ENCODE data around the gene SLC2A1.

Gene SLC2A1

DNA sequence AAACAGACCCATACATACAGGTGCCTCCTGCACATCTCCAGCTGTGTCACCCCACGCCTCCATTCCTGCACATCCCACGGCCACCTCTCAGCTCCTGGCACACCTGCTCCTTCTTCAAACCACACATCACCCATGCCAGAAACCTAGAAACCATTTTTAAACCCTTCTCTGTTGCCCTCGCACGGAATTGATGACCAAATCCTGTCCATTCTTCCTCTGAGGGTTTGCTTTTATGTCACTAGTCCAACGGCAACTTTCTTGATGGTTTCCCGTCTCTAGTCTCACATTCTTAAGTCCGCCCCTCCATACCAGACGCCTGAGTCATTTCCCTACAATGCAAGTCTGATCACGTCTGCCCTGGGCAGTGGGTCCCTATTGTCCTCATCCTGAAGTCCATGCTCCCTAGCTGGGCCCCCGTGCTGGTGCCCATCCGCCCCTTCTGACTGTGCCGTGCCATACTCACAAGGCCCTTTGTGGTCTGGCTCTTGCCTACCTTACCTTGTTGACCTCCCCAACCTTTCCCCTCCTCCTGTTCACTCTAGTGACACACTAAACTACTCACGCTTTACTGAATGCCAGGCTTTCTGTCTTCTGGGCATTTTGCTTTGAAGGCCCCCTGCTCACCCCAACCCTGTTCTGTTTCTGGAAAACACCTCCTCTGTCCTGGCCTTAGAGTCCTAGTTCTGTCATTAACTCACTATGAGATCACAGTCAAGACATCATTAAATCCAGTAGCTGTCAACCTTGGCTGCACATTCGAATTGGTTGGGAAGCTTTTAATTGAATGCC is 17.6 kb downstream of the SLC2A1 start:
- no peak for DNase-seq

DNA sequence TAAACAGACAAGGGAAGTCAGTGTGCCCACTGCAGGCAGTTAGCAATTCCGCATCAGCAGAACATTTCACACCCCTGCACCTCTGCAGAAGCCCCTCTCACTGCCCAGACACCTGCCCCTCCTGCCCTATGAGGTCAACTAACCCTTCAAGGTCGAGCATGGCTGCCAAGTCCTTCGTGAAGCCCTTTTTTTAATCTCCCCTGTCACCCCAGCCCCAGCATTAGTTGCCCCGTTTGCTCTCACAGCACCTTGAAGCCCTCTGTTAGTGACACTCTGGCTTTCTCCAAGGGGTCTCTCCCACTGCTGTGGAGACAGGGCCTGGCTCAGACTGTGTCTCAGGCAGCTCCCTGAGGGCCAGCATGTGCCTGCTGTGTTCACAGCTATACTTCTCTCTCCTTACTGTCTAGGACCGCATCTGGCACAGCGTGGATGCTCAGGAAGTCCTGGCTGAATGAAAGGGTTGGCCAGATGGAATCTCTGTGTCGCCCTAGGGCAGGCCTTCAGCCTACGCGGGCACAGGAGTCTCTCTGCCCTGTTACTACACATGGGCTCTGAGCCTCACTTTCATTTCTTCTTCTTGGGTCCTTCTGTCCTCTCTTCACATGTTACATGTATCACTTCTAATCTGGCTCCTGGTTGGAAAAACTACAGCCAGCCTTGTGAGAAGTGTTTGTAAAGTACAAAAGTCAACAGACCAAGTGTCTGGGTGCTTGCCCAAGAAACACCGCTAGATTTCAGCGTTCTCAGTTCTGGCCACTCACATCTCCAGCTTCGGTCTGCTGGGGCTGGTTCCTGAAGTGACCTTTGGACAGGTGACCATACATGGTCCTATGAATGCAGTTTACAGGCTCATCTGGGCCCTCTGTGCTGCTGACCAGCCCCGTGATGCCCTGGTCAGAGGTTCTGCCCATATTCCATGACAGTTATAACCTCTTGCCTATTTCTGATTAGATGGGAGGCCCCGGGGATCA is 19.7 kb downstream of the SLC2A1 start:
- no peak for DNase-seq

DNA sequence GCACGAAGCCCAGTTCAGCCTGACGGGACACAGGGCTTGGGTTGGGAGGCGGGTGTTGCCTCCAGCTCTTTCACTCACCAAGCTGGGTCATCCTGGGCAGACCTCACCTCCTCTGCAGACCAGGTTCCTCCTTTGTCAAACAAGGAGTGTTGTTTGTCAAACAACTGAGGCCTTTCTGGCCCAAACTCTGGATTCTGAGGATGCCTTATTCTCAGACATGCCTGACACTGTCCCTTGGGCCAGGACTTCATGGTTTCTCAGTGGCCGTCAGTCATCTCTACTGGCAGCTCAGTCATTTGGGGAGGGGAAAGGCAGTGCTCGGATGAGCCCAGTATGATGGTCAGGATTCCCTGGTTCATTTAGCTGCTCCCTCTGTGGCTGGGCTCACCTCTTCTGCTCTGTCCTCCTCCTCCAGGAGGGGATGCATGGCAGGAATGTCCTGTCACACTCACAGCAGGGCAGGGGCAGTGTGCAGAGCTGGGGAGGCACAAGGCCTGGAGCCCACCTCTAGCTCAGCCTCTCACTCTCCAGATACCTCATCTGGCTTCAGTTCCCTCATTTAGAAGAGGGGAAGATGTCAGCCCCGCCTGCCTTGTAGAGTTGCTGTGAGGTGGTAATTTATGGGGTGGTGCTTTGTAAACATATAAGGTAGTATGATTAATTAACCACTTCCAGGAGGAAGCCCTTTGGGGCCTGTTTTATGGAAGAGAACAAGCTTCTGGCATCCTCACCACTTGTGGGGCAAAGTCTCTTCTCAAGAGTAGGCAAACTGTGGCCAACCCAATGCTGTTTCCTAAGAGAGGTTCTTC is 20.6 kb downstream of the SLC2A1 start:
- no peak for DNase-seq

DNA sequence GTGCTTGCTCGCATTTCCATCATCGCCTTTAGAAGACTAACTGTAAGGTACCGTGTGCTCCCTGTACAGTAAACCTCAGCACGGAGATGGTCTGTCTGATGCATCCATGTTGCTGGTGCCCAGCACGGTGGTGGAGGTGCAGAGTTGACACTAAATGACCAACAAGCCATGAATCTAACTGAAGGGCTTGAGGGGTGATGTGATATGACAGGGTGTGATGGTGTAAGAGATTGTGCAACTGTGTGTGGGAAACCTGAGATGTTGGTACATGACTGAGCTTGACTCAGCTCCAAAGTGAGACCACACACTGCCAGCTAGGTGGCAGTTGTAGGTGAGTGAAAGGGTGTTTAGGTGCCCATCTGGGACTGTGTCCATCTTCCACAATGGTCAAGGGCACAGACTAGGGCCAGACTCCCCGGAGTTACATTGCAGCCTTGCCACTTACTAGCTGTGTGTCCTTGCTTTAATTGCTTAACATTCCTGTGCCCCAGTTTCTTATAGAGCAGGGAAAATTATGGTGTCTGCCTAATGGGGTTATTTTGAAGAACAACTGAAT is 21.4 kb downstream of the SLC2A1 start:
- no peak for DNase-seq

DNA sequence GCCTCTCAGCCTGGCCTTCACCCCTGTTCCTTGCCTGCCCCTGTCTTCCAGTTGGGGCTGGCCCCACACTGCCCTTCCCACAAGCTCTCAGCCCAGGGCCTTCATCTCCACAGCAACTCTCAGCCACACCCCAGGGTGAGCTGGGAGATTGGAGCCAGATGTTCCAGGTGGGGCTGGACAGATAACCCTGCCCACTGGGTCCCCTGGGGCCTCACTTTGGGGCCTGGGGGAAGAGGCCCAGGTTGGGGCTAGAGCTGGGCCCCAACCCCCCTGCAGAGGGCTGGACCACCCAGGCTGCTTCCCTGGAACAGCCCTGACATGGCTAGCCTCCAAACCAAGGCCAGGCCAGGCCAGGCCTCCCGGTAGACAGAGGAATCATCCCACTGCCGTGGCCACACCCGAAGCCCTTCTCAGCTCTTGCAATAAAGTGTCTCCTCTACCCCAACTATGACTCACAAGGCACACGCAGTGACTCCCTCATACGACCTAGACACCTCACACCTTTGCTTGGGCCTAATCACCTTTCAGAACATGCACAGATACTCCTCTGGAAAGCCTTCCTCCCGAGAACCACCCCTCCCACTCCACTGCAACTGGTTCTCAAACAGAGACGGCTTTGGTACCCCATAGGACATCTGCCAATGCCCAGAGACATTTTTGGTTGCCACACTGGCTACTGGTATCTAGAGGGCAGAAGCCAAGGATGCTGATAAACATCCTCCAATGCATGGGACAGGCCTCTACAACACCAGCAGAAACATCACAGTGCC is 22.2 kb downstream of the SLC2A1 start:
- peak; percentile 65 for DNase-seq

DNA sequence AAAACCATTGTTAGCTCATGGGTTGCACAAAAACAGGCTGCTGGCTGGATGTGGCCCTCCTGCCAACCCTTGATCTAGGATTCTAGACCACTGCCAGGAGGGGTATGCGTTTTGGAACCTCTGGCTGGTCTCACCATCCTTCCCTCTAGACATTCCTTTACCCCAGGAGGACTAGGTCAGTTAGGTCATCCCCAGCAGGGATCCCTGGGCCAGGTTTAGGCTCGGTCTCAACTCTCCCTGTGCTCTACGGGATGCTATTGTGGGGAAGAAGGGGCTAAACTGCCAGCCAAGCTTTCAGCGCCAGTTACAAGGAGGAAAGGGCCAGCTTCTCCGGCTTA is 22.7 kb downstream of the SLC2A1 start:
- DNase-seq: peak; percentile 54

DNA sequence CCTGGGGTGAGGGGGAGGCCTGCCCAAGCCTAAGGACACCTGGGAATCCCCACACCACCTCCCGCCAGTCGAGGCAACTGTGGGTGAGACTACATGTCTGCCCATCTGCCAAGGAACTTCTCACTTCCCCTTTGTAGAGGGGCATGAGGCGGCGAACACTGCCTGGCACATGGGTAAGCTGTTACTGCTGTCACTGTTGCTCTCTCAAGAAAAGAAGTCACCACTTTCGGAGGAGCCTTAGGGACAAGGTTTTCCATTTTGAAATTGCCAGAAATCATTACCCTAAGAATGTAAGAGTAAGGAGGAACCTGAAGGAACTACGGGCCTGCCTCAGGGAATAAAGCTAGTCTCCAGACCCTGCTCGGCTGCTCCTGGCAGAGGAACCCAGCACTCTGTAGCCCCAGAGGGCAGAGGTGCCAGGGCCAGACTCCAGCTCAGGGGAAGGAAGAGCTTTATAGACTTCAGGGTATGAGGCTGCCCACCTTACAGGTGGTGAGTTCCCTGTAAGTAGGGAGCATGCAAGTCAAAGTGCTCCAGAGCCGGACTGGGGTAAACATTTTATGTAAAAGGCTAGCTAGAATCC is 23.3 kb downstream of the SLC2A1 start:
- peak; percentile 57 for DNase-seq

DNA sequence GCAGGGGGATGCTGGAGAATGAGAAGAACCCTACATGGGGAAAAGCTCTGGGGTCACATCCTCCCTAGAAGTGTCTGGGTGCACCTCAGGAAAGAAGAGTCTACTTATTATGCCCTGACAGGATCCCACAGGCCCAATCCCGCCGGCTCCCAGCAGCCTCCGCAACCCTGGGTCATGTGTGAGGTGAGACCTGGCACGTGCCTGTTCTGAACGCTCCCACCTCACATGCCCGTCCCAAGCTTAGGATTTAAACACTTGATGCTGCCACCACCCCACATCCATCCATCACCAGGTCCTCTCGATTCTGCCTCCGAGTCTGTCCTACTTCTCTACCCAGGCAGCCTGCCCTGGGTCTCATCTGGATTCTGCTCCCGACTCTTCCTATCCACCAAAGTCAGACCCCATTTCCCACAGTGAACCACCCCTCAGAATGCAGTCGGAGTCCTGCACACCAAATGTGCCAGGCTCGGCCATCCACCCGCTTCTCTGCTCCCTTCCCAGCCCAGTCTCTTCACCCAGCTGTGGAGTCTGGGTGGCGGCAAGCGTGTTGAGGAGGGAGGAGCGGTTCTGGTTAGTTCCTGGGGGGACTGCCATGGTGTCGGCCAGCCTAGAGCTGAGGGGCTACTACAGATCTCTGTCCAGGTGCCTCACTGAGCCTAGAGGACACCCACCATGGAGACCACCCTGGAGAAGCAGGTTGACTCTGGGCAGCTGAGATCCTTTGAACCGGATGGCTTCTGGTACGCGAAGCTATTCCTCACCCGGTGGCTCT is 23.9 kb downstream of the SLC2A1 start:
- peak; percentile 53 for DNase-seq

DNA sequence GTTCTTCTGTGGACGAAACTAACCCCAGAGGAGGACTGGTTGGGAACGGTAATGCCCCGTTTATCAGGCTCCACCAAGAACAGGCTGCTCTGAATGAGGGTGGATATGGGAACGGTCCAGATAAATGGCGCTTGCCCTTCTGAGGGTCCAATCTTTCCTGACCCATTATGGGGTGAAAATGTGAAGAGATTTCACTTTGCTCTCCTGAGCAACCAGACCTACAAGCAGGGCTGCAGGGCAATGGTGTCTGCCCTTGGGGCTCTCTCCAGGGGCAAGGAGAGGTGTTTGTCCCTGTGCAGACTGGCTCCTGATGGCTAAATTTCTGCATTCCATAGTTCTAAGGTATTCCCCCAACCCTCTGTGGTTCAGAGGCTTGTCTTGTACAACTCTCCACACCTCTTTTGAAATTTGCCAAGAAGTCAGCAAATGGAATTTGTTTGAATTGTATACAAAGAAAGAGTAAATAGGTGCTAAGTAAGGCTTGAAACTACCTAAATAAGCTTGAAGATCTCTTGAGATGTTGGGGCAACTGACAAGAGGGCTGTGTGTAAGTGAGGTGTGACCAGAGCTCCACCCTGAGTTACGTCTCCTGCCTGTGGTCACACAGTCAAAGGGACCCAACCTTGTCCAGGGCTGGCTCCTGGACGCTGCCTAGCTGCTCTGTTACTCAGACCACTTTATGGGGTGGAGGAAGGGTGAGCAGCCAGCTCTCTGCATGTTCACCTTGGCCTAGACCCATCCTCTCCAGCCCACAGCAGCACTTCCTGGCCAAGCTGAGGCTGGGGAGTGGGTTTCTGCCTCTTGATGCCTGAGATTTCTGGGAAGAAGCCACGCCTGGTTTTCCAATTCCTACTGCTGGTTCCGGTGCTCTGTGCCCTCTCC is 24.8 kb downstream of the SLC2A1 start:
- DNase-seq: peak; percentile 53

DNA sequence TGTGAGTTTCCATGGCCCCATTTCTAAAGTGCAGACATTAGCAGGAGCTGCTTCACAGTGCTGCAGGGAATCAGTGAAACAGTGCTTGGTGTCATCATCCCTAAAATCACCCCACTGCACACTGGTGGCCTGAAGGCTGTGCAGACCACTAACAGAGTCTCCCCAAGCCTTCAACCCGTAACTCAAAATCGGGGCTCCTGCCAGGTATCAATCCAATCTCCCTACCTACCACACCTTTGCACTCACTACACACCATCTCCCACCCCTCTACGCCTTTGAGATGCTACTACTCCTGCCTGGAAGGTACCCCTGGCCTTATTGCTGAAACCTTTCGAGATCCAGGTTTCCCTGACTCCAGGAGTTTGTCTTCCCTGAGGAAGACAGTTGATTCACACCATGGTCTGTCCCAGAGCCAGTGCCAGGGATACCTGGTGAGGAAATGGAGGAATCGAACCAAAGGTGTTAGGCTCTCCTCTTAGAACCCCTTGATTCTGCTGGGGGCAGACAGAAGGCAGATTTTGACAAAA is 25.5 kb downstream of the SLC2A1 start:
- no peak for DNase-seq

DNA sequence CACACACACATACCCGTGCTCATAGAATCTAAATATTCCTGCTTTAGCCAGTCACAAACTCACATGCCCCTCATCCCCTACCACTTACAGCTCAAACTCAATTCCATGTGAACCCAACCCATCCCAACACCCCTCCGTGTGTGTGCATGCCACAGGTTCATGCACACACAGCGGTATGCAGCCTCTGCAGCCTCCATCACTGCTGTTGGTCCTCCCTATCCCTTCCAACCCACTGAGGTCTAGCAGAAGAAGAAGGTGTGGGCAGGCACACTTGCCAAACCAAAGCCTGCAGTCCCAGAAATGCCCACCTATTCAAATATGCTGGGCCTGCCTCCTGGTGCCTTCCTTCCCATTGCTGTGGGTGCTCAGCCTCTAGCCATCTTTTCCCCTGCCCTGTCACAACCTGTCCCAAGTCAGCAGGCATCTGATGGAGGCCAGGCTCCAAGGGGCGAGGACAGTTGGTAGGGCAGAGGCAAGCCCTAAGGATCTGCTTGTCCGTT is 26.2 kb downstream of the SLC2A1 start:
- no peak for DNase-seq

DNA sequence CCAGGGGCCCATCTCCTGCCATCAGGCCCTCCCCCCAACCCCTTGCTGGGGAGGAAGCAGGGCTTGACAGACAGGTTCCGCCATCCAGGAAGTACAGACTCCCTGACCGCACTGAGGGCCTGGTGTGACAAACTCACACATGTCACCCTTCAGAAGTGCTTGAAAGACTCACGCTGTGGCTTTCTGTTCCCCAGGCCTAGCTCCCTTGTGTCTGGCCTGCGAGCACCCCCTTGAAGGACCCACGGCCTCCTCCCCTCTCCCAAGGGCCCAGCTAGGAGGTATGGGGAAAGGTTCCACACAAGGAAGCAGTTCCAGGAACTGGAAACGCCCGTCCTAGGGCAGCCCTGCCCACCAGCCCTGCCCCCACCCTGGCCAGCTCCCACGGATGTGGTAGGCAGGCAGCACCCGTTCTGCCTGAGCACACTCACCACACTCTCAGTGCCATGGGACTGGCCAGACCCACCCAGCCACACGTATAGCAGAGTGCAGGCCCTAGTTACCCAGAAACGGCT is 26.7 kb downstream of the SLC2A1 start:
- peak; percentile 91 for DNase-seq

DNA sequence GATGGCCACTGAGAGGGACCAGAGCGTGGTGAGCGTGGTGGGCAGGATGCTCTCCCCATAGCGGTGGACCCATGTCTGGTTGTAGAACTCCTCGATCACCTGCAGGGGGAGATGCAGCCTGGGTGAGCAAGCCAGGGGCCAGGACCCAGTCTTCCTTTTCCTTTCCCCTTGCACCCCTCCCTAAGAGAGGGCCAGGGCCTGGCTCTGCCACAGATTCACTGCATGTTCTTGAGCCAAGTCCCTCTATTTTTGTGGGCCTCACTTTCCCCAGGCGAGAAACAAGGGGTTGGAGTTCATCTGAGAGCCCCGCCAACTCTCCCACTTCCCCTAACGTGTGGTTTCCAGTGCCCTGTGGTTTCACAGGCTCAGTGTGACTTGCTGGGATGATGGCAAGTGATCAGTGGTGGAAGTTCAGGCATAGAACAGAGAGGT is 27.5 kb downstream of the SLC2A1 start:
- peak; percentile 78 for DNase-seq

DNA sequence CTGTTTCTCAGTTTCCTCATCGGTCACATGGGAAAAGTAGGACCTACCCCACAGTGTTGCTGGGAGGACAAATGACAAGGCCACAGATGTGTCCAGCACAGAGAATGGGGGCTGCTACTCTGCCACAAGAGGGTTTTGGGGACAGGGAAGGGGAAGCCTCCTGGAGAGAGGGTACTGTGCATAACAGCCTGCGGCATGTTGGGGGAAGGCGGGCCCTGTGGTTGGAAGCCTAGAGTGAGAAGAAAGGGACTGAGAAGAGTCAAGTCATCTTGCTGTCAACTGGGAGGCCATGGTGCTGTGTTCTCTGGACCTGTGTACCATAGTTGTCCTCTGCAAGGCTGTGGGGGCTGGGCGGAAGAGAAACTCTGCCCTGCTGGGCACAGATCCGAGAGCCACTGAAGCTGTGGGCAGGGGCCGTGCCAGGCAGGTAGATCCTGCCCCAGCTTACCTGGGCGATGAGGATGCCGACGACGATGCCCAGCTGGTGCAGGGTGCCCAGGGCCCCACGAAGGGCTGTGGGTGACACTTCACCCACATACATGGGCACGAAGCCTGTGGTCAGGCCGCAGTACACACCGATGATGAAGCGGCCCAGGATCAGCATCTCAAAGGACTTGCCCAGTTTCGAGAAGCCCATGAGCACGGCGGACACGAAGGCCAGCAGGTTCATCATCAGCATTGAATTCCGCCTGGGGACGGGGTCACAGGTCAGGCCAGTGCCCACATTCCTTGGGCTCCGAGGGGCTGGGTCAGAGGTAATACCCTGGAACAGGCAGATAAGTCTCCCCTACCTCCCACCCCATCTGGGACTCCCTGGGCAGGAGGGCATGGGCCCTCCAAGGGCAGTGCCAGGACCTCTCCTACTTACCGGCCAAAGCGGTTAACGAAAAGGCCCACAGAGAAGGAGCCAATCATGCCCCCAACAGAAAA is 28.2 kb downstream of the SLC2A1 start:
- DNase-seq: no peak

DNA sequence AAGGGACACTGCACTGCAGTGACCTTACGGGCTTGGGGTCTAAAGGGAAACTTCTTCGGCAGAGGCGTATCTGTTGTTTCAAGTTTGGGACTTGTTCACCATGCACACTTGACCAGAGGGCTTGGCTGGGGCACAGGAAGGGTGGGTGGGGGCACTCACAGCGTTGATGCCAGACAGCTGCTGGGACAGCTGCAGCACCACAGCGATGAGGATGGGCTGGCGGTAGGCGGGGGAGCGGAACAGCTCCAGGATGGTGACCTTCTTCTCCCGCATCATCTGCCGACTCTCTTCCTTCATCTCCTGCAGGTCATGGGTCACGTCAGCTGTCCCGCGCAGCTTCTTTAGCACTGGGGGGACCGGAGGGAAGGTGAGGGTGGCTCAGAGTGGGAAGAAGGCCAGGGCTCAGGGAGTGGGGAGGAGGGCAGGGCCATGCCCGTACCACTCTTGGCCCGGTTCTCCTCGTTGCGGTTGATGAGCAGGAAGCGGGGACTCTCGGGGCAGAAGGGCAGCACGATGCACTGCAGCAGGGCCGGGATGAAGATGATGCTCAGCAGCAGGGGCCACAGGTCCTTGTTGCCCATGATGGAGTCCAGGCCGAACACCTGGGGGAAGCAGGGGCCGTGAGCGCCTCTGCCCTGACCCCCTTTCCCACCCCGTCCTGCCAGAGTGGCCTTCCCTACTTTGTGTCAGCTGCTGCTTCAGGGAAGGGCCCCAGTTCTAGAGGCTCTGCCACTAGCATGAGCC is 29.1 kb downstream of the SLC2A1 start:
- DNase-seq: no peak

DNA sequence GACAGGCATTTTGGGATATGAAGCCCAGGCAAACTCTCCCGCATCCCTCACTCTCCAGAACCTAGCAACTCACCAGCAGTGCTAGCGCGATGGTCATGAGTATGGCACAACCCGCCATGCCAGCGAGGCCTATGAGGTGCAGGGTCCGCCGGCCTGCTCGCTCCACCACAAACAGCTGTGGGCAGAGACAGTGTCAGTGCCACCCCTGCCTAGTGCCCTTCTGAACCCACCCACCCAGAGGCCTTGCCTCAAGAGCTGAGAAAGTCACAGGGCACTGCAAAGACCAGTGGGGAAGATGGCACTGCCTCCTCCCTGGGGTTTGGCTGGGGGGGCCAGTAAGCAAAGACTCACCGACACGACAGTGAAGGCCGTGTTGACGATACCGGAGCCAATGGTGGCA is 29.8 kb downstream of the SLC2A1 start:
- DNase-seq: no peak

DNA sequence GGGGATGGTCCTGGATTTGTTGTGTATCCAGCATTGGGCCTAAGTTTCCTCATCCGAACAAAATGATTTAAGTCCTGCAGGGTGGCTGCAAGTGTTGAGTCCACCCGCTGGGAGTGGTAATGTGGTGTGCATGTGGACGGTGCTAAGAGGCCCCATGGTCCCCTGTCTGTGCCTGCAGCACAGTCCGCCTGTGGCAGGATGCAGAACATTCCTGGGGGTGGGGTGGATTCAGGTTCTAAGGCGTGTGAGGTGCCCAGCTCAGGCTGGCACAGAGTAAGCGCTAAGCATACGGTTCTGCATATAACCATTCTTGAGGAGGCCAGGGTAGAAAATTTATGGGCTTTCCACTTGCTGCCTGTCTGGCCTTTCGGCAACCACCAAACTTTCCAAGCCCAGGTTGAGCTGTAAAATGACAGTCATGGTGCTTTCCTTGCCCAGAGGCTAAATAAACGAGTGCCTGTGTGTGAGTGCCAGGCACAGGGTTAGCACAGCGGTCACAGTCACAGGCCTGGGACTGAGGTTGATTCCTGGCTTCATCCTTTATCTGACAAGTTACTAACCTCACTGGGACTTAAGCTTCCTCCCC is 30.7 kb downstream of the SLC2A1 start:
- DNase-seq: no peak

All from activated CD8-positive, alpha-beta memory T cell treated with anti-CD3 and anti-CD28 coated beads for 24 hours (primary cell).